GM18520 (cell line): Measurements from ENCODE around the gene NOTCH1.

Source experiments
- ATAC-seq: cut with Tn5 transposase; IDR thresholded peaks from one replicate; pipeline ENCODE4 v1.9.1; 2021; ENCODE audit not compliant: unreplicated experiment

The NOTCH1 gene

DNA sequence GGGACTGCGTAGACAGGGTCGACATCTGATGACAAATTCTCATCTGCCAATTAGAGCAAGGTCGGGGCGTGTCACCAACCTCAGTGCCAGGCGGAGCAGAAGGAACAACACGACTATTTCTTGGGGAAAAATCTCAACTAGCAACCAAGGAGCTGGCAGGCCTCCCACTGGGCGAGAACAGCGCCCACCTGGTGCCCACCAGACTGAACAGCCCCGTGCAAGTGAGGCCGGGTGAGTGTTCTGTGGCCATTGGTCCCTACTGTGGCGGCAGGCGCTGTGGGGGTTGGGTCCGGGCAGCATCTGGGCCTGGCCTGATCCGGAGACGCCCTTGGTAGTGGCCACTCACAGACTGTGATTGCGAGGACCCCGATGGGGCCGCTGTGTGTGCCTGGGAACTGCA is 11.5 kb downstream of the NOTCH1 start:
- ATAC-seq, result no peak

DNA sequence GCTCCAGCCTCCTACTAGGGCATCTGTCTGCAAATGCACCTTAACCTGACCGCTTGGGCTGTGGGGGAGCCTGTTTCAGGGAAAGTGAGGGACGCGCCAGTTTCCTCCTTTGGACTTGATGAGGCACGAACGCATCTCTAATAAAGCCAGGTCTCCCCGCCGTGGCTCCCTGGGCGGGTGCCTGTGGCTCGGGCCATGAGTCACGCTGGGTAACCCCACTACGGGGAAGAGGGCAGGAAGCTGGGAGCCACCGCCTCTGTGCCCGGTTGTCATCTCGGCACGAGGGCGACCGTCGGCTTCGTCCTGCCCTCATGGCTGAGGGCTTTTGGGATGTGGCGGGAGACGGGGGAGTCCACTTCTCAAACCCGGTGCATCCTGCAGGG is 12.1 kb downstream of the NOTCH1 start:
- no peak for ATAC-seq

DNA sequence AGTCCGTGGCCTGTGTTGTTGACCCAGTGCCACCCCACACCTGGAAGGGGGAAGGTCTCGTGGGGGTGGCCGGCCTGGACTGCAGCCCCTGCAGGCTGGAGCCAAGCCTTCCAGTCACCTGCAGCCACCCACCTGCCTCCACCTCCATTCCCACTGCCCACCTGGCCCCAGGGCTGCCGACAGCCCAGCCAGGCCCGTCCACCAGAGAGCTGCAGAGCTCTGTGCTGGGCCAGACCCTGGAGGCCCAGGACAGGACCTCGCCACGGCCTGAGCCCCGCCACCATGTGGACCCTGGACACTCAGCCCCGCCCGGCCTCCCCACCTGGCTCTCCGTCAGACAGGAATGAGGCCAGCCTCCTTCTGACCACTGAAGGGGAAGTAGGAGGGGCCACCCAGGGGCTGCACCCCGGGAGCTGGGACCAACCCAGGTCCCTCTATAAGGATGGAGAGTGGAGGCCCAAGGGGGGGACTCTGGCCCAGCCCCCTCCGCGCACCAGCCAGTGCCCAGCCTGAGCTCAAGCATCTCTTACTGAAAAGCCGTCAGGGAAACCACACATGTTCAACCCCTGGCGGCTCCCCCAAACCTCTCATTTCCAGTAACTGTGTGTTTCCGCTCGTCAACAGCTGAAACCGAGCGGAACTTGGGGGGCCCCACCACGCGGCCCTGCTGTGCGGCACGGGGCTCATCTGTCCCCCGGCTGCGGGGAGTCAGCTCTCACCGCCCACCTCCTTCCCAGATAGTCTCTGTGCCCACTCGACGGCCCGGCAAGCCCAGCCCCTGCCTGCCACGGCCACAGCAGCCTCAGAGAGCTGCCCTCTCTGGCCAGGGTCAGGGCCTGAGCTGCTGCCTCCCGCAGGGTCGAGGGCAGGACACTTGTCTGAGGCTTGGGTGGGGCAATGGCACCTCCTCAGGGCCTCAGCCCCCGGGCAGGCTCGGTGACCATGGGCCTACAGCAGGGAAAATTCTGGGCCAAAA is 12.8 kb downstream of the NOTCH1 start:
- ATAC-seq, result no peak

DNA sequence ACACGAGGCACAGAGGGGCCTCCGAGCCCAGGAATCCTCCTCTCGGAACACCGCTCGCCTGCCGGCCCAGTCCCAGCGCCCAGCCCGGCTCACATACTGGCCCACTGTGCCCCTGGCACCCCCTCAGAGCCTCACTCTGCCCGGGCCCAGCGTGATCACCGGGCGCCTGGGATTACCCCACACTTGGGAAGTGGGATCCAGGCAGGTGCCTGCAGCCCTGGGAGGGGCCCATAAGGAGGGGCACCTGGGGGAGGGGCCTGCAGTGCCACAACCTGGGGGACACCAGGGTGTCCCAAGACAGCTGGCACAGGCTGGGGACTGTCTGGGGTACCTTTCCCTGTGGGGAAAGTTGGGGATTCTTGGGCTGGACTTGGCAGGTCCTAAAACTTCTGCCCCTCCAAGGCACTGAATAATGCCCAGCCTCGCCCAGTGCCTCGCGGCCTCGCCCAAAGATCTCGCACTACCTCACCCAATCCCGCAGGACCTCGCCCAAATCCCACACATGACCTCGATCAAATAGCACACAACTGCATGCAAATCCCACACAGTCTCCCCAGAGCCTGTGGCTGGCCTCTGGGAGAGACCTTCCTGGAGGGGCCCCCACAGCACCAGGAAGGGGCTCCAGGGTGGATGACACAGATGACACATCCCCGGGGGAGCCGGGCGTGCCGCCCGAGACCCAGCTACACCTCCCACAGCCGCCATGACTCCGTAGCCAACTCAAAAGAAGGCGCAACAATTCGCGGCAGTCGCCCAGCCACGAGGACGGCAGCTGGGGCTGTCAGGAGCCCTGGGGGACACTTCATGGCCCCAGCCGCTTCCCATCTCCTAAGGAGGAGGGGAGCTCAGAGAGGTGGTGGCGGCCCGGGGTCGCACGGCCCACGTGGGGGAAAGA is 13.7 kb downstream of the NOTCH1 start:
- ATAC-seq, result no peak

DNA sequence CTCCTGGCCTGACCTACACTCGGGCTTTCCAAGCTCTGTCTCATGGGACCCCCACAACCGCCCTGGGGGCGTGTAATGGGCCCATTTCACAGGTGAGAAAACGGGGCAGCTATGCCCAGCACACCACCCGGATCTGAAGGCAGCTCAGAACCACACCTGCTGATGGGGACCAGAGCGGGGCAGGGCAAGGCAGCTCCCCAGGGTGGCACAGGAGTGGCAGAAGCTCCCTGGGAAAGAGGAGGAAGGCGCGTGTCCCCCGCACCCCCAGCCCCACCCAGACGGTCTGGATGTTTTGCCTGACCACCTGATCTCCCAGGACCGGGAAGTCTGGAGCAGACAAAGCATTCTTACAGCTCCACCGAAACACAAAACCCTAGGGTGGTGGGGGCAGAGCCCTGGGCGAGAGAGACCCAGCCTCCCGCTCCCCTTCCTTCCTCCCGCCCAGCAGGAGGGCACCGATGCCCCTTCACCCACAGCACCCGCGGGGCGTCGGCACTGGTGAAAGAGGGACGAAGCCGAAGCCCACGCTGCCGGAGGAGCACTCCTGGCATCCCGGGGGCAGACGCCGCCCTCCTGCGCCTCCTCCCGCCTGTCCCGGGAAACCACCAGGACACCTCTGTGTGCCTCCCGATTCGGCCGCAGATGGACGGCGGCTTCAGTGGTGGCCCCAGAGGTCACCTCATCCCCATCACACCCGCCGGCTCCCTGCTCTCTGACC is 14.5 kb downstream of the NOTCH1 start:
- ATAC-seq, result no peak

DNA sequence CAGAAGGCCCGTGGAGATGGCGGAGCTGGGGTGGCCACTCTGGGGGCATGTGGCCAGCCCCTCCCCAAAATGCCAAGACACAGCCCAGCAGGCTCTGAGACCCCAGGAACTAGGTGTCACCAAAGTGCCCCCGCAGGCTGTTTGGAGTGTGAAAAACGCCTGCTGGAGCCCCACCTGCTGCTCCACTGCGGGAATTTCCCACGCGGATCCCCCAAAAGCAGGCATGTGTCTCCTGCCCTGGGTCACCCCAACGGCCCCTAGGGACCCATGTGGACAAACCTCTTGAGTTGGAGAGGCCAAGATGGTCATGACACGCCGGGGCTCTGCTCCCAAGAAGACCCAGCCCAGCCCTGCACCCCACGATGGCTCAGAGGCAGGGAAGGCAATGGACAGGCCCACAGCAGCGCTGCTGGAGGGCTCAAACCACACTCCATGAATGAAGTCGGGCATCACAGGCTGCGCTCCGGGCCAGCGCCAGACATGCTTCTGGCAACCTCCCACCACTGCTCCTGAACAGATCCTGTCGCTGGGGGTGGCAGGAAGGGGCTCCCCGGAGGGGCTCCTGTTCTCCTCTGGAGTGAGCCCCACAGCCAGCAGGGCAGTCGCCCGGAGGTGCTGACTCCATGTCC is 15.3 kb downstream of the NOTCH1 start:
- no peak for ATAC-seq

DNA sequence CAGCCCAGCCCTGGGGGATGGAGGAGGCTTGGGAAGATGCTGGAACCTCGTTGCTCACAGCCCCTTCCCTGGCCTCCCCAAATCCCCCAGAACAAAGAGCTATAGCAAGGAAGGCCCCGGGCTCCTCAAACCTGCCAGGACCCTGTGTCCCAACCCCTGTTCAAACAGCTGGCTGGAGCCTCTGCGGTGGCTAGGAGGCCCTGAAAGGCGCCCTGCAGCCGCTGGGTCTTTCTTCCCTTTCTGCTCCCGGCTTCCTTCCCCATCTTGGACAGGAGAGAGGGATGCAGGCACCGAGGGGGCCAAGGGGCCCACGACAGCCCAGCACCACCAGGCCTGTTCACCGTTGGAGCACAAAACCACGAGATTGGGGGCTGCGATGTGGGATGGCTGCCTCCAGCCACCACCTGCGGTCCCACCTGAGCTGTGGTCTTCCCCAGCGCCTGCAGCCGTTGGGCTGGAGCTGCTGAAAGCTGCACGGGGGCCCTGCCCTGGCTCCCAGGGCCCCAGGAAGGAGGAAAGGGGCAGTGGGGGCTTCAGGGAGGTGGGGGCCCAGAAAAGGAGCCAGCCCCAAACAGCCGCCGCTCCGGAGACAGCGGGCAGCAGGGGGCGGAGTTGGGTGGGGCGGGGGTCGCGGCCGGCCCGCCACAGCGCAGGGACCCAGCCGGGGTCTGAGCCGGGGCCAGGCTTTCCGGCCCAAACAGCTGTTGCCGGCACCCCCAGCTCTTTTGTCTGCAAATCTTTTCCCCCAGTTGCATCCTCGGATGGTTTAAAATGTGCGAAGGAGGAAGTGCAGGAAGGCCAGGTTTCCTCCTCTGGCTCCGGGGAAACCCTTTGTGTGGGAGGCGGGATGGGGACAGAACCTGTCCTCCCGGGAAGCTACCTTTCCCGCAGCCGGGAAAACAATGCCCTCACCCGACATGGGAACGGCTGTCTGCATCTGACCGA is 16.1 kb downstream of the NOTCH1 start:
- no peak for ATAC-seq

DNA sequence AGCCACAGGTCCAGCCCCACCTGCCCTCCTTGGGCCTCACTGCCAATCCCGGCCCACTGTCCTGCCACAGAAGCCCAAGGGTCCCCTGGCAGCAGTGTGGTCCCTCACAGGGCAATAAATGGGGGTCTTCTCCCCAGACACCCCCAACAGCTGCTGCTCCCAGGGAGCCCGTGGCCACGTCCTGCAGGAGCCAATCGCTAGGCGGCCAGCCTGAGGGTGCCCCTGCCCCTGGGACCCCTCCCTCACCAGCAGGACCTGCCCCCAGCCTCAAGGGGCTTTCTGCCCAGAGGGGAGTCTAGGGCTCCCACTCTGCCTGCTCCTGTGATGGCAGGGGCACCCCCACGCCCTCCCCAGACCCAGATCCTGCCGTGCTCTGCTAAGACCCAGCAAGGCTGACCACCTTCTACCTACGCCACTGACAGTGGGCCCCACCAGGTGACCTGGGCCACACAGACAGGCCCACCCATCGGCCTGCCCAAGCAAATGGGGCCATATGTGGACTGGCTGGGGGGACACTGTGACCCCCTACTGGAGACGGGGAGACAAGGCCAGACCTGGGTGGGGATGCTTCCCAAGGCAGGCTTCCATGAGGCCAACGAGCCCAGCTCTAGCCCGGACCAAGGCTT is 17.0 kb downstream of the NOTCH1 start:
- no peak for ATAC-seq

DNA sequence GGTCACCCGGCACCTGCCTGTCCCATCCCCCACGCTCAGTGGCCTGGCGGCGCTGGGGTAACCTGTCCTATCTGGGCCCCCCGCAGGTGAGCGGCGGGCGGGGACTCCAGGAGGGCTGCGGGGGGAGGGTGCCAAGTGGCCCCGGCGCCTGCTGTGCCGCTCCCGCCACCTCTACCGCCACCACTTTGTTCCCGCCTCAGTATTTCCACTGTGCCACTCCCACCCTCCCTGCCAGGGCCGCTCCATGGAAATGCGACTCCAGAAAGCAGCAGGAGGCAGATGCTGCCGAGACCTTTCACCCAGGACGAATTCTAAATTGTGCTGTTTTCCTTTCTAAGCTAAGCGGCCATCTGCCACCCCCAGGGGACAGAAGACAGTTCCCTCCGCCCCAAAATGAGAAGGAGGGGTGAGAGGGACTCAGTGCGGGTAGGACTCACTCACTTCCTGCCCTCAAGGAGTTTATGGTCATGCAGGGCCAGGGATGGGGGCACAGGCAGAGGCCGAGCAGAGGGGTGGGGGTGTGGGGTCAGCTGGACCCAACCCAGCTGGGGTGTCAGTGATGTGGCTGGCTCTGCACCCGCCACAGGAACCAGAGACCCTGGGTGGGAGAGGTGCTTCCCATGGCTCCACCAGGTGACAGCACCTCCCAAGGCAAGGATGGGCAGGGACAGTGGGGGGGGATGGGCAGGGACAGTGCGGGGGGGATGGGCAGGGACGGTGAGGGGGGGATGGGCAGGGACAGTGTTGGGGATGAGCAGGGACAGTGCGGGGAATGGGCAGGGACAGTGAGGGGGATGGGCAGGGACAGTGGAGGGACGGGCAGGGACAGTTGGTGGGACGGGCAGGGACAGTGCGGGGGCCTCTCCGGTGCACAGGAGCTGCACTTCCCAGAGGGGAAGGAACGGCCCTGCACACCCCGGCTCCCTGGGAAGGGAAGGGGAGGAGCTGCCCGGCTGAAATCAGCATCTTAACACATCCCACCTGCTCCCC is 17.8 kb downstream of the NOTCH1 start:
- ATAC-seq, result no peak

DNA sequence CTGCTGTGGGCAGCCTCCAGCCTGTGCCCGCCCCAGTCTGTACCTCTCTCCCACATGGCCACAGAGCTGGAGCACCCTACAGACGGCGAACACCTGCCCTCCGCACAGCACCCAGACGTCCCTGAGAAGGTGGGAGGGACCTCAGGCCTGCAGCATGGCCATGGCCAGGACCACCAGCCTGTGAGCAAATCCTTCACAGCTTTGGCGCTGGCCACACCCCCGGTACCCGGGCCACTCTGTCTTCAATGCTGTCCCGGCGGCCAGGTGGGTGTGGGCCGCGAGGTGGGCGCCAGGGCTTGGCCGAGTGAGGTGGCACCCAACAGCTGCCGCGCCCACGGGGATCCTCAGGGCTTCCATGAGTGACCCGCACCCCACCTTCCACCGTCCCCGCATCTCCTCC is 18.7 kb downstream of the NOTCH1 start:
- ATAC-seq, result no peak

DNA sequence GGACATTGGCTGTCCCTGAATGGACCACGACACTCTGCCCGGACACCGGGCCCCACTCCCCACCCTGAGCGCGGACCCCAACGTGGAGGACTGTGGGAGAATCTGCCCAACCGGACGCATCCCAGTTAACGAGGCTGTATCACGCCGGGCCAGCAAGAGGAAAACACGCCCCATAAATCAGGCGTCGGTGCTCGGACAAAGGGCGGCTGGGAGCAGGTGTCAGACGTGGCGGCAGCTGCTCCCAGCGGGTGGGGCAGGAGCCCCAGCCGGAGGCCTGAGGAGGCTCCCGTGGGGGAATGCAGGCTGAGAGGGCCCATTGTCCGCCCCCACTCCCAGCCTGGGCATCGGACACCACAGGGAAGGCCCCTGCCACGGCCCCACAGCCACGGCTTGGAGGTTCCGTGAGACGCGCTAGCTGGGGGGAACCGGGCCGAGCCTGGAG is 19.2 kb downstream of the NOTCH1 start:
- no peak for ATAC-seq

DNA sequence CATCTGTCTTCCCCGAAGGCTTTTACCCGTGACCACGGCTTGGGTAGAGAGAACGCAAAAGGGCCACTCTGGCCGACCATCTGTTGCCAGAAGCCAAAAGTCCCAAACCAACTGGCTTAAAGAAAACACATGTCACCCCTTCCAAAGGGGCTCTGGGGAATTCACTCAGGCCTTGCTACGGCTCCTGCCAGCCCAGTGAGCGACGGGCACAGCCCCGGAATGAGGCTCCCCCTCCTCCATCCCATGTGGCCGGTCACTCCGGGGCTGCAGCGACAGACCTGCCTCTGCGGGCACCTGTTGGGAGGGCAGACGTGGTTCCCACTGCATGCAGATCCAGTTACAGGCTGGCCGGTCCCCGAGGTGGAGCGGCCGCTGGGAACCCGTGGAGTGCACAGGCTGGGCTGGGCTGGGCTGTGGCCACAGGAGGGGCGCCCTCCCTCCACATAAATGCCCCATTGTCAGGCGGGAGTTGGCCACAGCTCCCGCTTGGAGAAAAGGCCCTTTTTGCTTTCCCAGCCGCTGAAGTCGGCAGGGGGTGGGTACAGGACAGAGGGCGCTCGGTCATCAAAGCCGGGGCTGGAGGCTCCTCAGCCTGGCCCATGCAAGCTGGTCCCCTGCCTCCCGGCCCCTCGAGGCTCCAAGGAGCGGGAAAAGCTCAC is 19.9 kb downstream of the NOTCH1 start:
- ATAC-seq, result no peak

DNA sequence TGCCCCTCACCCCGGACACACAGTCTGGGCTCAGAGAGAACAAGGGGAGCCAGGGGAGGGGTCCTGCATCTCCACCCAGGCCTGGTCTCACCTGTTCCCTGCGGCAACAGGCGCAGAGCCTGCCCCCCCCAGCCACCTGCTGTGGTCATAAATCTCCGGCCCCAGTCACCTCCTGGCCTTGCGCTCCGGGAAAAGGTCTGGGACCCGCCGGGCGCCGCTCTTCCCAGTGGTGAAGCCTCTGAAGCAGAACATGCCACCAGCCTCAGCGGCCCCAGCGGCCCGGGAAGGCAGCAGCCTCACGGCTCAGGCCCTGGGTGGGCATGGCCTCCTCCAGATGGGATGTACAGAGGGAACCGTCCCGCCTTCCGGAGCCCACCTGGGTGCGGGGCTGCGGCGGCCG is 20.6 kb downstream of the NOTCH1 start:
- no peak for ATAC-seq

DNA sequence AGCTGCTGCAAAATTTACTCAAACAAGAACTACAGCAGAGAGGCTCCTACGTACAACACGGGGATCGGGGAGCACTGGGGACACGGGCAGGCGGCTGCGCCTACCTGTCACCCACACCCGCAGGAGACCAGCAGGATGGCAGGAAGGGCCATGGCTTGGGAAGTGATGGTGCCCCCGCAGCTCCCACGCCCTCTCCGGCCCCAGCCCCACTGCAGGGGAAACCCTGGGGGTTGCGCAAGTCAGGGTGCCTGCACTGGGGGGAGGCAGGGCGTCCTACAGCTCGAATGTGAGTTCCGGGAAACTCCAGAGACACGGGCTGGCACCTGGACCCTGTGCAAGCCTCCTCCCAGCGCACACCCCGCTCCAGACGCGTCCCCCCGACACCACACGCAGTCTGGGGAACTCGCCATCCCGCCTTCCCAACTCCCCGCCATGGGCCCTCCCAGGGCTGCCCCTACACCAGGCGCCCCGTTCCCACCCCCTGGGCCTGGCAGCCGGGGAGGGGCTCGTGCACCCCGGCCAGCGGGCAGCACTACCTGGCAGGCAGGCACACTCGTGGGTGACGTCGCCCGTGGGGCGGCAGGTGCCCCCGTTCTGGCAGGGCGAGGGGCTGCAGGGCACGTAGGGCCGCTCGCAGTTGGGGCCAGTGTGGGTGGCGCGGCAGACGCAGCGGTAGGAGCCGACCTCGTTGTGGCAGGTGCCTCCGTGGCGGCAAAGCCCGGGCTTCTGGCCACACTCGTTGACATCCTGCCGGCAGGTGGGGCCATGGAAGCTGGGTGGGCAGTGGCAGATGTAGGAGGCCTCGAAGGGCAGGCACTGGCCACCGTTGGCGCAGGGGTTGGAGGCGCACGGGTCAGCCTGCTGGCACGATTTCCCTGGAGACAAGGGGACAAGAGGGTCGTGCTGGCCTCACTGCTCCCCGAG is 23.3 kb downstream of the NOTCH1 start:
- no peak for ATAC-seq

DNA sequence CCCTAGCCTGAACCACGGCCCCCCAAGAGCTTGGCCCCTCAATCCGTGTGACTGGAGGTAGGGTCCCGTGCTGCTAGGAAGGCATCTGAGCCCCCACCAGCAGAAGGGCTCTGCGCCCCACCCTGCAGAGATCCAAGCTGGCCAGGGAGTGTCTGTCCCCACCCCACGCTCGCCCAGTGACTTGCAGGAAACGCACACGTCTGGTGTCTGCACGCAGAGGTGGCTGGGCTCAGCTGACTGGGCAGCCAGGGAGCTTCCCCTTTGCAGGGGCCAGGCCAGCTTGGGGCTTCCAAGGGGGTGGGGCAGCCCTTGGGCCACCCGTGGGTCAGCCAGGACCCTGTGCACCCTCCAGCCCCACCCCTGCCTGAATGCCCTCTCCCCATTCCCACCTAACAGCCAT is 24.3 kb downstream of the NOTCH1 start:
- no peak for ATAC-seq

DNA sequence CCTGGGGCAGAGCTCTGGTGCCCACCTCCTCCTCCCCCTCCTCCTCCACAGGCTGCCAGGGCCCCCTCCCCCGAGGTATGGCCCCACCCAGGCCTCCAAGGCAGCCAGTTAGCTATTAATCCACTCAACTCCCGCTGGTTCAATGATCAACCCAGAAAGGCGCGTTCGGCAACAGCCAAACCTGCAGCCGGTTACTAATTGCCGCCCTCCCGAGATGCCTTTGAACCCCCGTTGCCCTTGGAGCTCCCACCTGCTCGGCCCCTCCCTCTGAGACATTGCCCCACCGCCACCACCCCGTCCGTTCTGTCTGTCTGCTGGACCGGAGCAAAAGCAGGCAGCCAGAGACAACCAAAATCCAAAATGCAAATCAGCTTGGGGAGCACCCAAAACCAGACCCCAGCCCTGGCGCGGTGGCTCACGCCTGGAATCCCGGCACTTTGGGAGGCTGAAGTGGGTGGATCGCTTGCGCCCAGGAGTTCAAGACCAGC is 25.8 kb downstream of the NOTCH1 start:
- ATAC-seq, result no peak
